Stimulated activated naive CD4-positive, alpha-beta T cell (primary cell): Measurements from ENCODE around the gene ST3GAL5.

Experiments
- DNase-seq, 6 experiments: peaks; one replicate each; lab custom pipeline; 2025; lab: John Stamatoyannopoulos, UW

Gene ST3GAL5

DNA sequence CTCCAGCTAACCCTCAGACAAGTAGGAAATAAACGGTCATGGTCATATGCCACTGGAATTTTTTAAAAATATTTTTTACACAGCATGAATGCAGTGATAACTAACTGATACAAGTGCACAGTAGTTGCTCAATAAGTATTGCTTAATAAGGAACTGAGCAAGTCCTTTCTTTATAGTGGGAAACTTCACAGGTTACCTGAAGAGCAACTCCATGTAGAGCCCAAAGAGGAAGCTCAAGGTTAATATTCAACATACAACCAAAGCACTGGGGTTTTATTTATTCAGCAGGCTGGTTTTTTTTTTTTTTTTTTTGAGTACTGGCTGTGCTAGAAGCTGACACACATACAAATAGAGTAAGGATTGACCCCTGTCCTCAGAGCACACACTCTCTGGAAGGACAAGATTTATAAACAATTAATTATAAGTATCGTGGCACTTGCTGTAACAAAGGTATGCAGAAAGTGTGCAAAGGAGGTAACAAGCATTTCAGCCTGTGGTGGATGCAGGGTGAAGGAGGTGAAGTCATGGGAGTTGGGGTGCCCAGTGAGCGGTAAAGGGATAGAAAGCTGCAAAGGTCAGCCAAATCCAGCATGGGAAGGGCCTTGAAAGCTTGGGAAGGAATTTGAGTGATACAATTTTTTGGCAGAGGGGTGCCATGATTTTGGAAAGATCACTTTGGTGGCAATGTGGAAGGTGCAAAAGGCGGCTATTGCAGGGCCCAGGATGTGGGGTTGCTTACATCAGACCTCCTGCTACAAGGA lies 82.3 kb downstream of the ST3GAL5 start:
- DNase-seq: no peak

DNA sequence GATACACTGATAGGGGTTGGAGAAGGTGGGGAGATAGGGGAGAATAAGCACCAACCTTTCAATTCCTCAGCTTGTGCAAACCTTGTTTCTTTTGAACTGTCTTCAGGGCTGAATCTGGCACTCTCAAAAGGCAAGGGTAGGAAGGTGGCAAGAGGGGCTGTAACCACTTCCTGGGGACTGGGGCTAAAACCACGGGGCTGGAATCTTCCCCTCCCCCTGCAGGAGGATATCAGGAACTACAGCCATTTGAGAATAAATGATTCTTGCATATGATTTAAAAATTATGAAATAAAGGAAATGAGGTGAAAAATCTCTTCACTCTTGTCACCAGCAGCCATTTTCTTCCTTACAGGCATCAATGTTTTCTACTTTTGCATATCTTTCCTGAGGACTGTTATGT lies 84.2 kb downstream of the ST3GAL5 start:
- peak in 2 of 6 experiments; percentile 28 to 35 for DNase-seq

DNA sequence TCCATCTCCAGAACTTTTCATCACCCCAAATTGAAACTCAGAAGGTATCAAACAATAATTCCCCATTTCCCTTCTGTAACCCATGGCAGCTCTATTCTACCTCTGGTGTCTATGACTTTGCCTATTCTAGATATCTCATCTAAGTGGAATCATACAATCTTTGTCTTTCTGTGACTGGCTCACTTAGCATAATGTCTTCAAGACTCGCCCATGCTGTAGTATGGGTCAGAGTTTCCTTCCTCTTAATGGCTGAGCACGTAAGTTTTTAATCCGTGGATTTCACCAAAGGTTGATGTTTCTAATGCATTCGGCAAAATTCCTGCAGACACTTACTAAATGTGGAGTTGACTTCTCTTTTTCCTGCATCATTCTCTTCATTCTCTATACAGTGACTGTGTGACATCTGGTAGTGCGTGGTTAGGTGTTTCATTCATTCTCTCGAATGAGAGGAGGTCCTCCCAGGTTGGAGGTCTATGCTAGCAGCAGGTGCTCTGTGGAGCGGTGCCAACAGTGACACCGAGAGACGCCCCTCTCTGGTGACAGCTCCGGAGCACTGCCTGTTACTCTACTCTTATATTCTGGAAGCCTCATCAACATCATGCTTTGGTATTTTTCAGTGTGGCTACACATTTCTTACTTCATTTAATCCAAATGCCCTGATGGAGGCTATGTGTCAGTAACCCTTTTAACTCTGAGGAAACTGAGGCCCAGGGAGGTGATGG lies 84.9 kb downstream of the ST3GAL5 start:
- no peak for DNase-seq

DNA sequence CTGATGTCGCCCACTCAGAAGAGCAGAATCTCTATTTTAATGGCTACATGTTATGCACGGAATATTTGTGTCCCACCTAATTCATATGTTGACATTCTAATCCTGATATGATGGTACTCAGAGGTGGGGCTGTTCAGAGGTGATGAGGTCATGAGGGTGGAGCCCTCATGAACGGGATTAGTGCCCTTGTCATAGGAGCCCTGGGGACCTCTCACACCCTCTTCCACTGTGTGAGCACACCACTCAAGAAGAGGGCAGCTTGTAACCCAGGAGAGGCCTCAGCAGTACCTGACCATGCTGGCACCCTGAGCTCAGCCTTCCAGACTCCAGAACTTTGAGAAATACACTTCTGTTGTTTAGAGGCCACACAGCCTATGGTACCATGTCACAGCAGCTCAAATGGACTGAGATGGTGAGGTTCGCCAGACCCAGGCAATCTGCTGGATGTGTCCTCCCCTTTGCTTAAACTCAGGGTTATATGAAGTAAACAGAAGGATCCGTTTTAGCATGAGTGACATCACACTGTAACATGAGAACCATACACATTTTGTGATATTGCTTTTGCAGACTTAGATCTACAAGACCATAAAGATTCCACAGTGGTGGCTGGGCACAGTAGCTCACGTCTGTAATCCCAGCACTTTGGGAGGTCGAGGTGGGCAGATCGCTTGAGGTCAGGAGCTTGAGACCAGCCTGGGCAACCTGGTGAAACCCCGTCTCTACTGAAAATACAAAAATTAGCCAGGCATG lies 86.3 kb downstream of the ST3GAL5 start:
- DNase-seq: no peak

DNA sequence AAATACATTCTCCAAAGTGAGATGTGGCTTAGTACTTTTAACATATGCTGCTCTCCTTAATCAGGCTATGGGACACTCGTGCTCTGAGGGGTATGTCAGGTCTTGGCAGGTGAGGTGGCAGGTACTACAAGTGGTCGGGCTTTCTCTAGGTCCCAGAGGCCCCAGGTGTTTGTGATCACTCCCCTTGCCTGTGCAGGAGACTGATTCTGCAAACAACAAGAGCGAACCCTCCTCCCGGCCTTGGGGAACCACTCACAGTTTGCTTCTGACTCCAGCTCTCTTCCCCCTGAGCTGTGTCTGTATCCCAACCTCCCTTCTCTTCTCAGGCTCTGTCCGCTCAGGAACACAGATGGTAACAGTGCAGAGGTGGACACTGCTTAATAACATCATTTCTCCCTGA lies 86.9 kb downstream of the ST3GAL5 start:
- no peak for DNase-seq

- no peak for DNase-seq
These were observed 88.2 kb downstream of the ST3GAL5 start for GRCh38 chr2:85800586-85800985.

- DNase-seq: no peak
These were observed 89.4 kb downstream of the ST3GAL5 start for GRCh38 chr2:85799215-85799956.

GRCh38 chr2:85797921-85798320 lies 90.9 kb downstream of the ST3GAL5 start:
- no peak for DNase-seq

GRCh38 chr2:85797263-85797660 lies 91.5 kb downstream of the ST3GAL5 start:
- DNase-seq: no peak

DNA sequence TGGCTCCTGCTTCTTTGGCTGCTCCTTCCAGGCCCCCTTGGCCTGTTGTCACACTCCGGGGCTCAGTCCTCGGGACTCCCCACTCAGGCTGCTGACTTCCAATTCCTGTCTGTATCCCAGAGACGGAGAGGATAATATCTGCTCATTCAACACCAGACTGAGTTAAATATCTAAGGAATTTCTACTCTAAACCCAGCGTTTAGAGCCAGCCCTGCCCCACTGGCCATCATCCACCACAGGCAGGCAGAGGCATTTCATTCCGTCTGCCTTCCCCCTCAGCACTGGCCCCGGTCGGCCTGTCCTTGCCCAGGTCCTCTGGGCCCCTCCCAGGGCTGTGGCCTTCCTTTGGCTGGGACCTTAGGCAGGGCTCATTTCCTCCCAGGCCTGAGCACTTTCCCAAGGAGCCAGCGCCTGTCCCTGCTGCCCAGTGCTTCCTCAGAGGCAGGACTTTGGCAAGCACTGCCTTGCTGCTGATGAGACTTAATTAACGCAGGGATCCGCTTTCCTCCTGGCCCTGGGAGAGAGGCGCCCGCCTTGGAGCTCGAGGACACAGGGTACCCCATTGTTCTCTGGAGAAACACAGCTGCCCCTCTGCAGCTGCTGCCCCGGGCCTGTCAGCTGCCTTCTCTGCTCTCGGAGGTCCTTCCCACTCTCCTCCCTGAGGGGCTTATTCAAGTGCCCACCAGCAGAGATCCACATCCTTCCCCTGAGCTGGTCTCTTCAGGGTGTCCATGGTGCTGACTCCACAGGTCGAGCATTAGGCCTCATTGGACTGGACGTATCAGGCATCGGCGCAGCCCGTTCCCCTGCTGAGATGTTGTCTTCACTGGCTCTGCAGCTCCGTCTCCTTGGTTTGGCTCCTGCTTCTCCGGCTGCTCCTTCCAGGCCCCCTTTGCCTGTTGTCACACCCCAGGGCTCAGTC lies 92.2 kb downstream of the ST3GAL5 start:
- no peak for DNase-seq

DNA sequence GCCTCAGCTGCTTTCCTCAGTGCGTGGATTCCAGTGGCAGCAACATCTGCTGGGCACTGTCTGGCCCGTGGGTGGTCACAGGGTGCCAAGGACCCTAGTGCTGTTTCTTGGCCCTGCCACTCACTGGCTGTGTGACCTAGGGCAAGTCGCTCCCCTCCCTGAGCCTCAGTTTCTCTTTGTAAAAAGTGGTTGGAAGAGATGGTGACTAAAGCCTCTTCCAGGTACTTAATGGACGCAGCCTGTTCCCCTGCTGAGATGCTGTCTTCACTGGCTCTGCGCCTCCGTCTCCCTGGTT lies 92.8 kb downstream of the ST3GAL5 start:
- no peak for DNase-seq

GRCh38 chr2:85795331-85796045 lies 93.3 kb downstream of the ST3GAL5 start:
- no peak for DNase-seq

GRCh38 chr2:85794491-85795121 lies 94.2 kb downstream of the ST3GAL5 start:
- no peak for DNase-seq

- no peak for DNase-seq
These were observed 94.8 kb downstream of the ST3GAL5 start for GRCh38 chr2:85794038-85794441.

DNA sequence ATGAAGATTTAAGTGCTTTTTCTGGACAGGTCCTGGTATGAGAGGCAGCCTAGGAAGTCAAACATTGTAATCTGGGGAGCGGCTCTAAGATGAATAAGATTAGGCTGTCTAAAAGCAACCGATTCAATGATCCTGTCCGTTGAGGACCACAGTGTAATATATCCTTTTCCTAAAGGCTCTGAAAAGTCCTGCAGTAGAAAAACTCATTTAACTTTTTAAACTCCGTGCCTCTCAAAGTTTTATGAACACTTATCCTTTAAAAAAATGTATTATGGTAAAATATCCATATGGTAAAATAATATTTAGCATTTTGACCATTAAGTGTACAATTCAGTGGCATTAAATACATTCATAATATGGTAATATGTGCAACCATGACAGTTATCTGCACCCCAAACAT lies 95.2 kb downstream of the ST3GAL5 start:
- no peak for DNase-seq

DNA sequence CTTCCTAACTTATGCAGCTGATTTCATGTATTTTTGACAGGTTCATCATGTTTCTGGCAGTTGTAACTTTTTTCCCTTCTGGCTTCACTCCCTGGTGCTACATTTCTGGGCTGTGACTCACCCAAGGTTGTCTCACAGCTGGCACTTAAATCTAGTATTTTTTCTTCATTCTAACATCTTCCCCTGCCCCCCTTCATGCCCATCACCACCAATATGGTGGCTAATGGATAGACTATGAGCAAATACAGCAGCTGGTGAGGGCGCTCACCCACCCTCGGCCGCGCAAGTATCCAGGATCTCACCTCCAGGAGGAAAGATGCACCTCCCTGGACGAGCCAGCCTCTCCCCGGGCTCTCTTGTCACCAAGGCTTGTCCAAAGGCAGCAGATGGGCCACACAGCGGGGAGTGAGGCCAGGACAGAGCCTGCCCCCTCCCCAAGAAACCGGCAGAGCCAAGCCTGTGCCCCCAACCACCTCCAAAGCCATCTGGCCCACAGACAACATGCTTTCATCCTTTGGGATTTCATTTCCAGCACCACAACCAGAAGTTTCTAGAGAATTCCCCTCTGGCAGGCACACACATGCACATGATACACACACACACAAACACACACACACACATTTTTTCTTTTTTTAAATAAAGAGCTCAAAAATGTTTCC lies 95.9 kb downstream of the ST3GAL5 start:
- no peak for DNase-seq

- no peak for DNase-seq
These were observed 96.9 kb downstream of the ST3GAL5 start for GRCh38 chr2:85791704-85792565.

- no peak for DNase-seq
These were observed 98.1 kb downstream of the ST3GAL5 start for GRCh38 chr2:85790499-85791188.
